Right hindlimb (tissue), 1 donor: ENCODE results near the gene GMPPA.

Experiments
- DNase-seq: peaks from one replicate; pipeline ENCODE4 v3.0.0-alpha.2; 2018

The GMPPA gene

GRCh38 chr2:219540784-219541504 is 42.3 kb downstream of the GMPPA start:
- DNase-seq: no peak

GRCh38 chr2:219541611-219542180 is 43.0 kb downstream of the GMPPA start:
- peak; percentile 85 for DNase-seq

GRCh38 chr2:219542931-219543595 is 44.4 kb downstream of the GMPPA start:
- DNase-seq: no peak

- DNase-seq: peak; percentile 99
Measured at GRCh38 chr2:219543596-219544358, 45.1 kb downstream of the GMPPA start, which contains the start of the genes CHPF and TMEM198. CHPF (minus strand) TSS chr2:219543809; CDS start chr2:219543538, 271 bp downstream. TMEM198 (plus strand) TSS chr2:219544028; CDS start chr2:219544728, 700 bp downstream.

- no peak for DNase-seq
Measured at GRCh38 chr2:219544567-219544966, 45.9 kb downstream of the GMPPA start.

GRCh38 chr2:219545295-219545942 is 46.7 kb downstream of the GMPPA start:
- no peak for DNase-seq

GRCh38 chr2:219545943-219546352 is 47.3 kb downstream of the GMPPA start:
- no peak for DNase-seq

- no peak for DNase-seq
Measured at GRCh38 chr2:219547621-219548020, 48.9 kb downstream of the GMPPA start.

GRCh38 chr2:219548990-219549389 is 50.3 kb downstream of the GMPPA start:
- DNase-seq: no peak

- DNase-seq: no peak
Measured at GRCh38 chr2:219549619-219550018, 50.9 kb downstream of the GMPPA start.

GRCh38 chr2:219551441-219552381 is 53.0 kb downstream of the GMPPA start:
- no peak for DNase-seq

- peak; percentile 94 for DNase-seq
Measured at GRCh38 chr2:219552382-219553167, 53.9 kb downstream of the GMPPA start.

- no peak for DNase-seq
Measured at GRCh38 chr2:219553168-219553417, 54.4 kb downstream of the GMPPA start.

- DNase-seq: no peak
Measured at GRCh38 chr2:219553463-219553963, 54.8 kb downstream of the GMPPA start.

GRCh38 chr2:219554350-219554749 is 55.7 kb downstream of the GMPPA start:
- DNase-seq: no peak

- DNase-seq: no peak
Measured at GRCh38 chr2:219555956-219556355, 57.3 kb downstream of the GMPPA start.

- no peak for DNase-seq
Measured at GRCh38 chr2:219556413-219556812, 57.7 kb downstream of the GMPPA start.
